SK-N-SH treated with all-trans-retinoic acid at 6 μM for 48 hours (cell line): Measurements from ENCODE around the gene STK40.

Source experiments
- ARNTL ChIP-seq: fragments of 450-650 bp; formaldehyde crosslinking; IDR thresholded peaks from 2 replicates; pipeline ENCODE4 v1.5.0; 2020; ENCODE audit warnings: low read depth, mild to moderate bottlenecking, moderate library complexity, borderline replicate concordance
- GLIS3 ChIP-seq: fragments of 250-450 bp; sonication (Bioruptor Pico); IDR thresholded peaks from 2 replicates; pipeline ENCODE4 v1.5.0; 2020; ENCODE audit warnings: mild to moderate bottlenecking, moderate library complexity
- PATZ1 ChIP-seq: fragments of 250-450 bp; sonication (Bioruptor Pico); IDR thresholded peaks from 2 replicates; pipeline ENCODE4 v1.8.0; 2020; ENCODE audit warnings: mild to moderate bottlenecking, moderate library complexity, borderline replicate concordance
- POU6F1 ChIP-seq: fragments of 250-450 bp; sonication (Bioruptor Pico); IDR thresholded peaks from 2 replicates; pipeline ENCODE4 v1.8.0; 2021; ENCODE audit warnings: low read depth, mild to moderate bottlenecking, moderate library complexity, borderline replicate concordance
- PPARA ChIP-seq: fragments of 250-450 bp; sonication (Bioruptor Pico); IDR thresholded peaks from 2 replicates; pipeline ENCODE4 v1.5.0; 2020; ENCODE audit warnings: mild to moderate bottlenecking, borderline replicate concordance
- RARB ChIP-seq: fragments of 250-450 bp; sonication (Bioruptor Pico); IDR thresholded peaks from 2 replicates; pipeline ENCODE4 v1.8.0; 2021; ENCODE audit warnings: mild to moderate bottlenecking, moderate library complexity
- TCF4 ChIP-seq: fragments of 250-450 bp; sonication (Bioruptor Pico); IDR thresholded peaks from 2 replicates; pipeline ENCODE4 v1.8.0; 2021; ENCODE audit warnings: mild to moderate bottlenecking, moderate library complexity, borderline replicate concordance
- ZFP30 ChIP-seq: fragments of 450-650 bp; formaldehyde crosslinking; IDR thresholded peaks from 2 replicates; pipeline ENCODE4 v1.5.0; 2022; ENCODE audit warnings: mild to moderate bottlenecking, moderate library complexity
- ZNF565 ChIP-seq: fragments of 450-650 bp; formaldehyde crosslinking; conservative IDR thresholded peaks from 2 replicates; pipeline ENCODE4 v1.5.0; 2020; ENCODE audit warnings: low read depth, mild to moderate bottlenecking, moderate library complexity
- ZNF70 ChIP-seq: fragments of 450-650 bp; formaldehyde crosslinking; IDR thresholded peaks from 2 replicates; pipeline ENCODE4 v1.5.0; 2020; ENCODE audit warnings: mild to moderate bottlenecking, moderate library complexity

- no peak for TF ChIP-seq RARB (CRISPR knock-in tag)
- TF ChIP-seq TCF4 (CRISPR knock-in tag): no peak
- TF ChIP-seq ZFP30 (CRISPR knock-in tag): no peak
- no peak for TF ChIP-seq GLIS3 (CRISPR knock-in tag)
- no peak for TF ChIP-seq ZNF70 (CRISPR knock-in tag)
- TF ChIP-seq PPARA: no peak
- no peak for TF ChIP-seq PATZ1
- no peak for TF ChIP-seq ZNF565
- no peak for TF ChIP-seq ARNTL (CRISPR knock-in tag)
- TF ChIP-seq POU6F1: no peak
Measured at GRCh38 chr1:36367066-36367465, 18.7 kb downstream of the STK40 start.
